ENCODE measurements around the gene OGFOD1.

Gene OGFOD1

DNA sequence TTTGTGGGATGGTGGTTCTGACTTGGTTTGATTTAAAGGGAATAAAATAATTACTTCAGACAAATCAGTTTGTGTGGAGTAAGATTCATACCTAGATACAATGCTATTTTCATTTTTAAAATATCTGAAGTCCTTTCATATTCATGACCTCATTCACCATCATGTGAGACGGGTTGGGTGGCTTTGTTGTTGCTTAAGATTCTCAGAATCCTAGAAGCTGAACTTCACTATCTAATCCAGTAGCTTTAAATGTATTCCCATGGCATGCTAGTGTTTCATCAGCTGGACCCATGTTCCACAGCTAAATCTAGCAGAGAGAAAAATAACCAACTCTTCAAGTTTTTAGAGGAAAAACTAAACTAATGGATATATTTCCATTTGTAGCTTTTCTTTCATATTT, 23.3 kb upstream of the OGFOD1 start:
- DNase-seq = no peak

DNA sequence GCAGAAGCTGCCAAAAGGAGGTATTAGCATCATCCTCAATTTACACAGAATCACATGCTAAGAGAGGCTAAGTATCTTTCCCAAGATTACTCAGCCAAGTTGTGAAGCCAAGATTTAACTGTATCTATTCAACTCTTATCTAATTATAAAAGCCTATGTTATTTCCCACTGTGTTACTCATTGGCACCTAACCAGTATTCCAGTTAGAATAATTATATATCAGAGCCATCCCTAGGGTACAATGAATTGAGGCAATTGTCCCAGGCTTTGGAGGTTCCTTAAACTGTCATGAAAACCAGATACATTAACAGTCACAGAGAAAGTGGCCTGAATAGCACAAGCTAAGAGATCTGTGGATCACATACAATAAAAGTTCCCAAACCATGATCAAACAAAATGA, 15.1 kb upstream of the OGFOD1 start:
- DNase-seq = no peak

DNA sequence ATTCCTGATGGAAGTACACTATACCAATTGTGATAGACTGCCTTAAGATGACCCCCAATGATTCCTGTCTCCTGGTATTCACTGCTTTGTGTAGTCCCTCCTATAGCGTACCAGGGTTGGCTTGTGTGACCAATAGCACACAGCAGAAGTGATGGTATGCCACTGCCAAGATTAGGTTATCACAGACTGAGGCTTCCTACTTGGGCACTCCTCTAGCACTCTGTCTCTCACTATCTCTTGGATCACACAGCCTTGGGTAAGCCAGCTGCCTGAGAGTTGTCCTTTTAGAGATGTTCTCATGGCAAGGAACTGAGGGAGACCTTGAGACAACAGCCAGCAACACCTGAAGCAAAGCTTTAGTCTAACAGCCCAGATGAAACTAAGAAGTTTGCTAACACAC, 13.3 kb upstream of the OGFOD1 start:
- DNase-seq = no peak

DNA sequence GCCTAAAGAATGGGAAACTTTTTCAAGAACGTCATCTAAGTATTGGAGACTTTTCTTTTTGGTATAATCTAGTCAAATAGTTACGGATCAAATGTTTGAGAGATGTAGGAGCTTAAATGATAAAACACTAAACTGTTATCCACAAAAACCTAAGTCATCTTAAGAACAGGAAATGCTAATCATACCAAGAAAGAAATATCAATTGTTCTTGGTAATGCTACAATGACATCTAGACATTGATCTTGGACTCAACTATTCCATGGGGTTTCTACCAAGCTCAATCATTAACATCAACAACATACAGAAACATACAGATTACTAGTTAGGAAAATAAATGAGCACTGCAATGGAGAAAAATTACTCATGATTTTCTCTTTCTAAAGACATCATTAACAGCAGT, 4.1 kb upstream of the OGFOD1 start:
- no peak for DNase-seq

DNA sequence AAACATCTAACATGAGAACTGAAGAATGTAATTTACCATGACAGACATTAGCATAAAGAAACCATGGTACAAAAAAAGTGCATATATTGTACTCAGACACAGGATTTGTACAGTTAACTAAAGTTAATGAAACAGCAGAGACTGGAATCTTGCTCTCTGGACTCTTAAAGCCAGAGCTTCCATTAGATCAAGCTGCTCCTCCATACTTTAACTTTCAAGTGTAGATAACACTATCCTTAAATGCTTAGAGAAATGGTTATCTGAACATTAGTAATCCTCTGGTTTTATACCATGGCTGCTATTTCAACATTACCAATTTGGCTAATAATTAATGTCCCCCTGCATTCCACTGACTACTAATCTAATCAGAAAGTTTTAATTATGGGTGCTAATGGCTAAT, 3.3 kb upstream of the OGFOD1 start:
- no peak for DNase-seq

DNA sequence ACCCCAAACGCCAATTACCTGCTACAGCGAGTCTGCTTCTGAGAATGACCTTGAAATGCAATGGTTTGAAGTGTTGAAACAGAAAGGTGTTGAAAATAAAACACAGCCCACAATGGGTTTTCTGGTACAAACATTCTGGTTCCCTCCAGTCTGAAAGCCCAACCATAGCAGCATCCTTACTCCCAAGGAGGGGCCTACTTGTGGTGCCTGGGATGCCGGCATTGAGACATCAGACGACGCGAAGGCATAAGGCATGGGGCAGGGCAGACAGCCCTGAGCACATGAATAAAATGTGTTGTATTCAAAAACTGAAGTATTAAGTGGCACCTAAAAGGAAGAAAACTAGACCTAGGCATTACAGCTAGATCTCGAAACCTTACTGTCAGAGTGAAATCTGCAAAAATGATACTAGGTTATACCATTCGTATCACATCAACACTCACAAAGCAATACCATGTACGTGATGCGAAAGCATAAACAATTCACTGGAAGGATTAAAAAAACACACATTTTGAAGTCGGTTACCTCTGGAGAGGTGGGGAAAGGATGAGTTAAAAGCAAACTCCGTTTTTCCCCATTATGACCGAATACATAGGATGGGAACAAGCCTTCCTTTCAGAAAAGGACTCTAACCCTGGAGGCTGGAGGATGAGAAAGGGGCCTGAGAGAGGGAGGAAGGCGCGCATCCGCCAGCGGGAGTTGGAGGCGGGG, 924 bp upstream of the OGFOD1 start:
- no peak for DNase-seq

DNA sequence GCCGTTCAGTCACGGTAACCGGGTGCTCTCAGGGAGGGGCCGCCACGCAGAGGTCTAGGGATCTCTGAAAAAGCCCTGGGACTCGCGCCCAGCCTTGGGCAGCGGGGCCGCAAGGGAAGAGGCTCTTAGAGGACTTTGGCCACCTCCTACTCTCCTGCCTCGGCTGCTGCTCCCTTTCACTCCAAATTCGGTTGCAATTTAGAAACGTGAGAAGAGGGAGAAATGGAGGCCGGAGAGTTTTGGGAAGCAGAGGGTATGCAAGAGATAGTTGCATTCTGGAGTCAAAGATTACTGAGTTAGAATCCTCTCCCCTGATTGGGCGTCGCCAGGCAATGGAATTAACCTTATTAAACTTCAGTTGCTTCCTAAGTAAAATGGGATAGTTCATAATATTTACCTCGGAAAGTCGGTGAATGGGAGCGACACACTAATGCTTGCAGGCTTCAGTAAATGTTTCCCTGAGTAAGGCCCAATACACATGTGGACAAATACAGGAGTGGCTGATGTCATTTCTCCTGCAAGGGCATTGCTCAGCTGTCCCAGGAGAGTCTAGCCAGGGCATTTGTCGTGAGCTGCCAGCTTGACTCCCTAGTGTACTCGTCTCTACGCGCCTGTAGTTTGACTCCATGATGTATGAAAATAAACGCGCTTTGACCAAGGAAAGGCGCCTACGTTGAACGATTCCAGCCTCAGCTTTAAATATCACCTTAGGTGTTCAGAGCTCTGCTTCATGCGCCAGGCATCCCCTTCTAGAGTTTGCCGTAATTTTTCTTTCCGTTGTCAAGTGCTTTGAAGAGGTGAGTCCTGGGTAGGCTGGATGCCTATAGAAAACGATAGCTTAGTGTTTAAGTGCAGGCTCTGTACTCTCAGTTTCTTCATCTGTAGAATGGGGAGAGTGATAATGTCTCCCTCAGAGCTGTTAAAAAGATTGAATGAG, 667 bp downstream of the OGFOD1 start:
- DNase-seq = peak; percentile 5

DNA sequence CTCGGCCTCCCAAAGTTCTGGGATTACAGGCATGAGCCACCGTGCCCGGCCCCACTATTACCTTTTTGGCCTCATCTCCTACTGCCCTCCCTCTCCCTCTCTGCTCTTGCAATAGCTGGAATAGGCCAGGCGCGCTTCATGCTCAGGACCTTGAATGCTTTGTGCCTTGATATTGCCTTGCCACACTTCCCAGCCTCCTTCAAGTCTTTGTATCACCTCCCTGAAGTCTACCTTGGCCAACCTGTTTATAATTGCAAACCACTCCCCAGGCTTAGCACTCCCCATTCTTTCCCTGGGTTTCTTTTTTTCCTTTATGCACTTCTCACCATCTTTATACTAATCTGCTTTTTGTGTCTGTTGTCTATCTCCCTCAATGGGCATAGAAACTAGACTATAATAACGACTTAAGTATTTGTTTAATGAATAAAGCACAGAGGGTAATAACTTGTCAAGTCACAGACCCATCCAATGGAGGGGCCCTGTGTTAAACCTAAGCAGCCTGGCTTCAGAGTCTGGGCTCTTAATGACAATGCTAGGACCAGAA, 6.6 kb downstream of the OGFOD1 start:
- no peak for DNase-seq

DNA sequence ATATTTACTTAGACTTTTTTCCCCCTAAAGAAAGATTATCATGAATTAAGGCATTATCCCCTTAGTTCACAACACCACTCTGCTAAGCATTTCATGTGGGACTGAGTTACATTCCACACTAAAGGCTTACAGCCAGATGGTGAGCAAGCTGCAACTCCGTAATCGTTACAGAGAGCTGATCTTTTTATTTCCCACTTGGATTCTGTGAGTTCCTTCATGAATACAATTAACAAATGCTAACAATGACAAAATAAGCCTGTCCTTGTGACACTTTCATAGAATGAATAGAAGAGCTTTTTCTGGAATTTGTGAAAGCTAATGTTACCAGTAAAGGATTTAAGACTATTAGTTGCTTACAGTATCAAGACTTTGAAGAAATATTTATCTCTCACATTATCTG, 8.7 kb downstream of the OGFOD1 start:
- no peak for DNase-seq

DNA sequence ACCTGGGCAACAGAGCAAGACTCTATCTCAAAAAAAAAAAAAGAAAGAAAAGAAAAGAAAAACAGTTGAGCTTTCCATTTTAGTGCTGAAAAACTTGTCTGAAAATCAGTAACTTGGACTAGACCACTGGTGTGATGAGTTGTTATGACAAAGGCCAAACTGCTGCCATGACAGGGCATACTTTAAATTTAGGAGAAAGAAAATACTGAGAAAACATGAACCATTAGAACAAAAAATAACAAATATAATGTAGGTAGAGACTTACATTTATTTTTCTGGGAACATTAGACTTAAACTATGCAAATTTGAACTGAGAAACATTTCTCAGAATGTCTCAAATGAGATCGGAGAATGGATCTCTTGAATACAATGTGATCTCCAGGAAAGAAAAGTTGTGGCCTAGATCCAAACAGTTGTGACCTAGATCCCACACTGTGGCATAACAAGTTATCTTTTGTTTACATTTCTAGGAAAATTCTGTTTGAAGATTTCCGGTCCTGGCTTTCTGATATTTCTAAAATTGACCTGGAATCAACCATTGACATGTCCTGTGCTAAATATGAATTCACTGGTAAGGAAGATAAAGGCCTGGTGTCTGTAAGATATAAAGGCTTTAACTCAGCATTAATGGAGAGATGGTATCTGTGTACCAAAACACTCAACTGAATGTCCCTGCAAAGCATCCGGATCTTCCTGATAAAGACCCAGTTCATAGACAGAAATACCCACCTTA, 10.9 kb downstream of the OGFOD1 start:
- DNase-seq = no peak

DNA sequence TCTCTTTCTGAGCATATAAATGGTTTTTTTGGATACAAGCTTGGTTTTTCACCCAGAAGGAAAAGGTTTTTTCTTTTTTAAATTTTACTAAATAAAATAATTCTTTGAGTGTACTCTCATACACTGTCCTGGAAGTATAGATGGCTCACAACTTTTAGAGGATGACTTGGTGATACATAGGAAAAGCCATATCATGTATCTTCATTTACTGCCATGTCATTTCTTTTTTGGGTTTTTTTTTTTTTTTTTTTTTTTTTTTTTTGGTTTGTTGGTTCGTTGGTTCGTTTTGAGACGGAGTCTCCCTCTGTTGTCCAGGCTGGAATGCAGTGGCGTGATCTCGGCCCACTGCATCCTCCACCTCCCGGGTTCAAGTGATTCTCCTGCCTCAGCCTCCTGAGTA, 11.8 kb downstream of the OGFOD1 start:
- DNase-seq = no peak

DNA sequence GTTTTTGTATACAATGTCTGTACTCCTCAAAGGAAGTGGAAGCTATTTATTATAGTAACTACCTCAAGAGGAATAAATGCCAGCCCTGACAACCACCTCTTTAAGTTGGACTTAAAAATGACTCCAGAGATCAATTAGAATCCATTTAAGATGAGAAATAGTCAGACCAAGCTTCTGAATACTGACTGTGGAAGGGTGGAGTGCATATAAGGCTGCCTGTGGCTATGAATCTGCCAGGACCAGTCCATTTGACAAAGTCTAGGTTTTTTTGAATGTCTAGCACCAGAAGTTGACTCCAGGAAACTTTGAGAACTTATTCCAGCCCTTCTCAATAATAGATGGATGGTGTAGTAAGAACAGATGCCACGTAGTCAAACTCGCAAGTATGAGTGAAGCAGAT, 15.0 kb downstream of the OGFOD1 start:
- no peak for DNase-seq

DNA sequence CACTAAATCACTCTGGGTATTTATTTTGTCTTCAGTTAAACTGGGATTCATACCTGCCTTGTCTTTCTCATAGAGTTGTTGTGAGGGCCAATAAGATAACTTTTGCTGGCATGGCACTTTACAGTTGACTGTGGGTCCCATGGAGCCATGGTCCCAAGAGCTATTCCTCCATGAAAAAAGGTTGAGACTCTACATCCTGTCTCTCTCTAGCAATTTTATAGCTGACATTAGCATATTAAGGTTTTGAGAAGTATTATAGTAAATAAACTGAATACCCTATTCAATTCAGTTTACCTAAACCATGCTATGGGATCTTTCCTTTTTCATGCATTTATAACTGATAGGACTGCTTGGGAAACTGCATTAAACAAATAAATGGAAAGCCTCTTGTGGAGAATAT, 17.4 kb downstream of the OGFOD1 start:
- DNase-seq = no peak

DNA sequence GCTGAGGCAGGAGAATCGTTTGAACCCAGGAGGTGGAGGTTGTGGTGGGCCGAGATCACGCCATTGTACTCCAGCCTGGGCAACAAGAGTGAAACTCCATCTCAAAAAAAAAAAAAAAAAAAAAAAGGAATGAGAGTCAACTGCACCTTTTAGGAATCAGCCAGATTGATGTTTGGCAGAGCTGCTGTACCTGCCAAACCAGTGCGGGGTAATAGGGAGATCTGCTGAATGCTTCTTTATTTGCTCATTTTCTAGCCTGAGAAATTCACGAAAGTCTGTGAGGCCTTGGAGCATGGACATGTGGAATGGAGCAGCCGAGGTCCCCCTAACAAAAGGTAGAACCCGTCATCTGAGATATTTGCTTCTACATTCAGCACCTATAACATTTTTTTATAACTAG, 18.4 kb downstream of the OGFOD1 start:
- DNase-seq = no peak

DNA sequence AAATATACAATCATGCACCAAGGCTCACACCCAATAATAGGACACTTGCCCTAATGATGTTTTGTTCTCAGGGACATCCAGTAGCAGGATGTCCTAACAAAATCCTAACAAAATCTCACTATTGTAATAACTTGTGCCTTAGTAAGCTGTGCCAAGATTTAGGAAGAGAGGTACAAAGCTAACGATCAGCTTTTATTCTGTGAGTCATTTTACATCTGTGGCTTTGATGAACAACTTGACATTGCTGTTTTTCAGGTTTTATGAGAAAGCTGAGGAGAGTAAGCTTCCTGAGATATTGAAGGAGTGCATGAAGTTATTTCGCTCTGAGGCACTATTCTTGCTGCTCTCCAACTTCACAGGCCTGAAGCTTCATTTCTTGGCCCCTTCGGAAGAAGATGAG, 18.9 kb downstream of the OGFOD1 start:
- DNase-seq = no peak

DNA sequence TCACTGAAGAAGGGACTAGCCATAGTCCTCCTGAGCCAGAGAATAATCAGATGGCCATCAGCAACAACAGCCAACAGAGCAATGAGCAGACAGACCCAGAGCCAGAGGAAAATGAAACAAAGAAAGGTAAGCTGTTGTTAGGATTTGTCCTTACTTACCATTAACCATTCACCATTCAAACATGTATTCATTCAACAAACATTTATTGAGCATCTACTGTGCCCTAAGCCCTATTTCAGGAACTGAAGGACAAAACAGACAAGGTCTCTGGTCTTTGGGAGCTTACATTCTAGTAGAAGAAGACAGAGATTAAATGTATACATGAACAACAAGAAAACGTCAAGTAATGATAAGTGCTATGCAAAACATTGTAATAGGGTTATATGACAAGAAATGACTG, 19.3 kb downstream of the OGFOD1 start:
- DNase-seq = no peak

DNA sequence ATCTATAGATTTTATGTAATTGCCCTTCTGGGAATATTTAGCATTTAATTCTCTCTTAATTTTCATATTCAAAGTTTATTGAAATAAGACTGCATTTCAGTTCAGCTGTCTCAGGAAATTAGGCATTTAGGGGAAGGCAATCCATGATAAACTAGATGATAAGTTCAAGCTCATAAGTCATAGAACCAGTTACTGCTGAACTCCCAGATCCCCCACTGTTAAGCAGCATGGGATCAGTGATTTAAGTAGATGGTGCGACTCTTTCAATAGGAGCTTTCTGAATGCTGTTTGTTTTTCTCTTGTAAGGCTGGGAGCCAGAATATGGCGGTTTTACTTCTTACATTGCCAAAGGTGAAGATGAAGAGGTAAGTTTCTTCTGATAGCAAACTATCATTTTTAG, 23.8 kb downstream of the OGFOD1 start:
- DNase-seq = no peak

DNA sequence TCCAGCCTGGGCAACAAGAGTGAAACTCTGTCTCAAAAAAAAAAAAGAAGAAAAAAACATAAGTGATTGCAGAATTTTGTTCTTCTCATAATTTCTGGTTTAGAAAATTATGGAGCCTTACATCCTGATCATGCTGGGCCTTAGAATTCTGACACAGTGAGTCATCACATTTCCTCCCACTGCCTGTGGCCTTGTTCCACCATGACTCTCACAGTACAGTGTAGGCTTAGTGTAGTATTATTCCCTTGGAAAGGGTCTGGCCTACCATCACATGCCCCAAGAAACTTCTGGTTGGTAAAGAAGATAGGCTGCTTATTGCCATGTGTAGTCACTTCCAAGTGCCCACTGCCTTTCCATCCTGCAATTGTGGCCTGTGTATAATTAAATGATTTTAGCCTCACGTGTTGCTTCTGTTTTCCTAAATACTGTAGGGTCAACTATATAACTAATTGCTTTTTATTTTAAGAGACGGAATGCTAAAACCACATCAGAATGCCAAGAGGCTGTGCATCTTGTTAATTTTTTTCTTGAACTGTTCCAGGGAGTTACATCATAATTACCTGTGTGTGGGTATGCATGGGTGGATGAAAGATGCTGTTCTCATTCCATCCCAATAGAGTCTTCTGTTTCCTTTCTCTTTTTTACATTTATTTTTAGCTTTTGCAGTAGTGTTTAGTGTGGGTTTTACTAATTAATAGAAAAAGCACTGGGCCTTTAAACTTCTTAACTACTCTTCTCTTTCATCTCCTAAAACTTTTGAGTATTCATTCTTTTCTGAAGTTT, 25.9 kb downstream of the OGFOD1 start:
- no peak for DNase-seq

DNA sequence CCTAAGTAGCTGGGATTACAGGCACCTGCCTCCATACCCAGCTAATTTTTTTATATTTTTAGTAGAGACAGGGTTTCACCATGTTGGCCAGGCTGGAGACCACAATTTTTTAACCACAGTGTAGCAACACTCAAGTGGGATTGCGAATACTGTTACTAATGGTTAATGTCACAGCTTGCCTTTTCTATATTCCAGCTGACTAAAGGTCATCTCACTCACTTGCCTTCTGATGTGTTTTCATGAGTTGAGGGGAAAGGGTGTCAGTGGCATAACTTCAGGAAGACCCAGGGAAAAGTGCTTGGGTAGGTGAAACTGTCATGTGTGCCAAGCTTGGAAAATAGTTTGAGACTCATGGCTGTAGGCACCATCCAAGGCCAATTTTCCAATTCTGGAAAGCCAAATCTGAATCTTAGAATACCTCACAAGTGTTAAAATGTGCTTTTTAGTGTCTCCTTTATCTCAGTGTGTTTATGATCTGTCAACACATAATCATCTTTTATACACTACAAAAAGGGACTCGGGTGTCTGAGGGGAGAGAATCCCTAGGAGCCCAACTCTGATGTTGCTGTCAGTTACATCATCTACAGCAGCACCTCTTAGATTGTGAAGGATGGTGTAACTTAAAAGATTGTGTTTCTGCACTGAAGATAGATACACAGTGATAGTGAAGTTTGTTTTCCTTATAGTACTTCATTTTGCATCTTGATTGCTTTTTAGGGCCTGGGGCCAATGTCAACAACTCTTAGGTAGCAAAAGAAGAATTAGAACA, 27.1 kb downstream of the OGFOD1 start:
- no peak for DNase-seq

DNA sequence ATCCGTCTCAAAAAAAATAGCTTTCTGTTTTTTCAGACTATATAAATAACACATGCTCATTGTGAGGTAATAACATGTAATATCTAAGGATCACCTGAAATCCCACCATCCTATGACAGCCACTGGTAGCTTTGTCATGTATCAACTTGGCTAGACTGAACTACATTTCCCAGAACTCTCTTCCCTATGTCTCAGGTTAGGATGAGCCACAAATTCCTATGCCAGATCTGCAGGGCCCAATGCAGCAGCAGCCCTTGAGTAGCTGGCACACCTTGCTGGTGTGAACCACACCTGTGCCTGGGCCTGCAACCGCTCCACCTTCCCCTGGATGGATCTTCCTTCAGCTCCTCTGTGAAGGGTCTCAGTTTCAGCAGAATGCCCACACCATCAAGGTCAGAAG, 28.1 kb downstream of the OGFOD1 start:
- no peak for DNase-seq

DNA sequence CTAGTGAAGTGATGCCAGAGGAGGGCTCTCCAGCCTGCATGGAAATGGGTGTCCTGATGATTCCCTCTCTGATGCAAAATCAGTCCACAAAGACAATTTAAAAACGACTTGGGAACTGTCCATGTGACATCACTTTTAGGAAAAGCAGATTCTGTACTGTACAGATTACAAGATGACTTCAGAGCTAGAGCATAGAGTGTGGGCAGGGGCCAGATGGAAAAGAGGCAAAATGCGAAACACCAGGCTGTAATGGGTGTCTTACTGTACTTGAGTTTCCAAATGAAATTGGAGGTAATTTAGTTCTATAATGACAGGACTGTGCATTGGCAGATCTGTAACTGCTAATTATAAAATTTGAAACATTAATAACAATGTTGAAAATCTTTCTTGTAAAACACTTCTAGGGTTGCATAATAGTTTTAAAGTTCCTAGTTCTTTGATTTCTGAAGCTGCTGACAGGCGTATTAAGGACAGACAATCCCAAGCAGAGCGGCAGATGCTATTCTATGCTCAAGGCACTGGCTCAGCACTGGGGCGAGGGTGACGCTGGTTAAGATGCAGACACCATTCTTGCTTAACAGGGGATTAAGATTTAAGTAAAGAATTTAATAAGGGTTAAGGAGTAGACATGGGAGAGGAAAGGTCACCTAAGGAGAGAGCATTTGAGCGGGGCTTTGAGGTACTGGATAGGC, 29.6 kb downstream of the OGFOD1 start:
- DNase-seq = no peak
